Inflammatory macrophage (primary cell): ENCODE data around the gene QPCTL.
"Not testable (repeated sequence)": the region's sequence is repeated elsewhere in the genome, so short reads cannot be mapped to it uniquely, and the experiment has no call there.

Experiments used
- DNase-seq, 2 donors: peaks; one replicate each; pipeline ENCODE4 v3.0.0-alpha.2; 2020 to 2022

Gene QPCTL

DNA sequence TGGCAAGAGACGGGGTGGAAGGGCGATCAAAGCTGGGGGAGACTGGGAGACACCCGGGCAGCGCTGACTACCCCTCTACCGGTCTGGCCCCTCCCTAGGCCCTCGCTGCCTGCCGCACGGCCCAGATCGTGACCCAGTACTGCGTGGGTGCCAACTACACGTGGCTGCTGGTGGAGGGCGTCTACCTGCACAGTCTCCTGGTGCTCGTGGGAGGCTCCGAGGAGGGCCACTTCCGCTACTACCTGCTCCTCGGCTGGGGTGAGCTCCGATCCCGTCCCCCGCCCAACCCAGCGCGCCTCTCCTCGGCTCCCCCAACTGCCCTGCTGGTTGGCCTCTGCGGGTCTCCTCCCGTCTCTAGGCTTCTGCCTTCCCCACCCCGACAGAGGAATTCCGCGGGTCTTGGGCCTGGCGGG is 15.6 kb upstream of the QPCTL start:
- DNase-seq = no peak

DNA sequence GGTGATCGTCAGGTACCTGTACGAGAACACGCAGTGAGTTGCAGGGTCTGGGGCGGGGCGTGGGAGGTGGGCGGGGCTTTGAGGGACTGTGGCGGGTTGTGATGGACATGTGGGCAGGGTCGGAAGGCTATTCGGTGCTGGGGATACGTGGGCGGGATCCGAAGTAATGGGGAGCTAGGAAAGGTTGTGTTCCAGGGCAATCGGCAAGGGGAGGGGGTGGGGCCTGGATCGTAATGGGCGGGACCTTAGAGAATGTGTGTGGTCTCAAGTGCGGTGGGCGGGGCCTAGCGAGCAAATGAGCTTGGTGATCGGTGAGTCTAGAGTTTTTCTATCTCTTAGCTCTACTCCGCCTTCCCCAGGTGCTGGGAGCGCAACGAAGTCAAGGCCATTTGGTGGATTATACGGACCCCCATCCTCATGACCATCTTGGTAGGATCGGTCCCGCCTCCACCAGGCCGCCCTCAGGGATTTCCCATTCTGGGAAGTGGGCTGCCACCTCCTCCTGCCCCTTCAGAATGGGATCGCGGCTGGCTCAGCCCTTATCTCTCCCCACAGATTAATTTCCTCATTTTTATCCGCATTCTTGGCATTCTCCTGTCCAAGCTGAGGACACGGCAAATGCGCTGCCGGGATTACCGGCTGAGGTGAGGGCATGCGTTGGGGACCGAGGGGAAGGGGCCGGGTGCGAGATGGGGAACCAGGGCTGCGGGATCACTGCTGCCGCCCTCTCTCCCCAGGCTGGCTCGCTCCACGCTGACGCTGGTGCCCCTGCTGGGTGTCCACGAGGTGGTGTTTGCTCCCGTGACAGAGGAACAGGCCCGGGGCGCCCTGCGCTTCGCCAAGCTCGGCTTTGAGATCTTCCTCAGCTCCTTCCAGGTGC is 14.9 kb upstream of the QPCTL start:
- DNase-seq = peak; percentile 38 to 39

DNA sequence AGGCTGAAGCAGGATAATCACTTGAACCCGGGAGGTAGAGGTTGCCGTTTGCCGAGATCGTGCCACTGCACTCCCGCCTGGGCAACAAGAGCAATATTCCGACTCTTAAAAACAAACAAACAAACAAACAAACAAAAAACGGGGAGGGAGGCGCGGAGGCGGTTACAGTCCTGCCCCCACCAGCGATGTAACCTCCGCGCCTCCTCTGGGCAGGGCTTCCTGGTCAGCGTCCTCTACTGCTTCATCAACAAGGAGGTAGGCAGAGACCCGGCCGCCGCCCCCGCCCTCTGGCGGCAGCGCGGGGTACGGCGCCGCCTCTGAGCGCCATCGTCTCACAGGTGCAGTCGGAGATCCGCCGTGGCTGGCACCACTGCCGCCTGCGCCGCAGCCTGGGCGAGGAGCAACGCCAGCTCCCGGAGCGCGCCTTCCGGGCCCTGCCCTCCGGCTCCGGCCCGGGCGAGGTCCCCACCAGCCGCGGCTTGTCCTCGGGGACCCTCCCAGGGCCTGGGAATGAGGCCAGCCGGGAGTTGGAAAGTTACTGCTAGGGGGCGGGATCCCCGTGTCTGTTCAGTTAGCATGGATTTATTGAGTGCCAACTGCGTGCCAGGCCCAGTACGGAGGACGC is 11.0 kb upstream of the QPCTL start:
- peak; percentile 77 for DNase-seq

DNA sequence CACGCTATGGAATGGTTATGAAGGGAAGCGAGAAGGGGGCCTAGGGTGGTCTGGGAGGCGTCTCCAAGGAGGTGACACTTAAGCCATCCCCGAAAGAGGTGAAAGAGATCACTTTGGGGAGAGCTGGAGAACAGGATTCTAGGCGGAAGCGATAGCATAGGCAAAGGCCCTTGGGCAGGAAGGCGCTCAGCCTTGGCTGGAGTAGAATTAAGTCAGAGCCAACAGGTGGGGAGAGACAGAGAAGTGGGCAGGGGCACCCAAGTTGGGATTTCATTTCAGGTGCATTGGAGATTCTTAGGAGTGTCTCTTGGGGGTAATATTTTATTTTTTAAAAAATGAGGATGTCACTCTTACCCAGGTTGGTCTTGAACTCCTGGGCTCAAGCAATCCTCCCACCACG is 10.3 kb upstream of the QPCTL start:
- DNase-seq = no peak

DNA sequence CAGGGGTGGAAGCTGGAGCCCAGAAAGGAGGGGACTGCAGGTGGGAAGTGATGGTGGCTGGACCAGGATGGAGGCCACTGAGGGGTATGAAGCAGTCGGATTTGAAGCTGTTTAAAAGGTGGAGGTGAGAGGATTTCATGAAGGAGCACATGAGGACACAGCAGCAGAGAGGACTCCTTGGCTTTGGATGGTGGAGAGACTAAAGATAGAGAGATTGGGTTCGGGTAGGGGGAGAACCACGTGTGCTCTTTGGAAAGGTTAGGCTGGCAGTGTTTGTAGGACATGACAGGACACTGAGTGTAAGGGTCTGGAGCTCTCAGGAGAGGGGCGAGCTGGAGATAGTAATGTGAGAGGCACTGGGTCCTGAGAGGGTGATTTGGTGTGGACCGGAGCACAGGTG is 9.6 kb upstream of the QPCTL start:
- no peak for DNase-seq

DNA sequence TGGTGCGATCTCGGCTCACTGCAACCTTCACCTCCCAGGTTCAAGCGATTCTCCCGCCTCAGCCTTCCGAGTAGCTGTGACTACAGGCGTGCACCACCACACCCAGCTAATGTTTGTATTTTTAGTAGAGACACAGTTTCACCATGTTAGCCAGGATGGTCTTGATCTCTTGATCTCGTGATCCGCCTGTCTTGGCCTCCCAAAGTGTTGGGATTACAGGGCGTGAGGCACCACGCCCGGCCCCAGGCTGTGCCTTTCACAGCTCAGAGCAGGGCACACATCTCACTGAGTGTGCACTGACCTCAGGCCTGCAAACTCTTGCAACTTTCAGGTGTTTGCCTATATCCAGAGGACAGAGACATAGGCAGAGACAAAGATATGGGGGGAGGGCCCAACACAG is 7.4 kb upstream of the QPCTL start:
- DNase-seq = not testable (repeated sequence)

DNA sequence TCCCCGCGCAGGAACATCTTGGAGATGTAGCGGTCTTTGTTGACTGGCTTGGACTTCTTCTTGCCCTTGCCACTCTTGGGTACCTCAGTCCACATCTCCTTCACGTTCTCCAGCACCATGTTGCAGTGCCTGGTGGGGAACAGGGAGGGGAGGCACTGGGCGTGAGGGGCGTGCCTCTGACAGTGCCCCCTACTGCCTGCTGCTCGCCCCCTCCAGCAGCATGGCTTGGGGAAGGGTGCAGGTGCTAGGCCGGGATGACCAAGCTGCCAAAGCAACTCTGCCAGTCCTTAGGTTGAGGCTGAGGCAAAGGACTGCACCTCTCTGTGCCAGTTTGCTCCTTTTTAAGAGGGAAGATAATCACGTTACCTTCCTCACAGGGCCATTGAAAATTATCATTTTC is 4.9 kb upstream of the QPCTL start:
- DNase-seq = no peak

DNA sequence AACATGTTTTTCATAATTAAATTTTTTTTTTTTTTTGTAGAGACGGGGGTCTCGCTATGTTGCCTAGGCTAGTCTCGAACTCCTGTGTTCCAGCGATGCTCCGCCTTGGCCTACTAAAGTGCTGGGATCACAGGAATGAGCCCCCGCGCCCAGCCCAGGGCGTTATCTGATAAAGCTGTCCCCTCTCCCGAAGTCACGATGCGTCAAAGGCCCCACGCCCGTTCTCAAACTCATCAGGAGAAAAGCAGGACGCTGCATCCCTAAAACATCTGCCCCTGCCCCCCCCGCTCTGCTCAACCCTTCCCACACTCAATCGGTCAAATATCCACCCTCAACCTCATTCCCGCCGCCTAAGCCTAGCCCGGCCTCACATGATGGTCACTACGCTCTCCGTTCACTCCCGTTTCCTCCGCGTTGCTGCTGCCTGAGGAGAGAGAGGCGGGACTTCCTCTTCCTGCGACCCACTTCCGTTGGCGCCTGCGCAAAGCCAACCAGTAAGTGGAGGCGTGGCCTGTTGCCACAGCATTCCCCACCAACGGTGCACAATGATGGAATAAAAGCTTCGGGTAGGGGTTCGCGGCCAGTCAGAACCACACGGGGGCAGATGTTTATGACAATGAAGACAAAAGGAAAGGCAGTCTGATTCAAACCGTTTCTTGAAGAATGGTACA is 815 bp upstream of the QPCTL start, which contains the start of gene SNRPD2:
Gene SNRPD2, minus strand, starts transcription at position 438 of the 671 bp plus-strand sequence. Its CDS starts 65 bp downstream, at position 373.
- DNase-seq = peak; percentile 96 to 97

DNA sequence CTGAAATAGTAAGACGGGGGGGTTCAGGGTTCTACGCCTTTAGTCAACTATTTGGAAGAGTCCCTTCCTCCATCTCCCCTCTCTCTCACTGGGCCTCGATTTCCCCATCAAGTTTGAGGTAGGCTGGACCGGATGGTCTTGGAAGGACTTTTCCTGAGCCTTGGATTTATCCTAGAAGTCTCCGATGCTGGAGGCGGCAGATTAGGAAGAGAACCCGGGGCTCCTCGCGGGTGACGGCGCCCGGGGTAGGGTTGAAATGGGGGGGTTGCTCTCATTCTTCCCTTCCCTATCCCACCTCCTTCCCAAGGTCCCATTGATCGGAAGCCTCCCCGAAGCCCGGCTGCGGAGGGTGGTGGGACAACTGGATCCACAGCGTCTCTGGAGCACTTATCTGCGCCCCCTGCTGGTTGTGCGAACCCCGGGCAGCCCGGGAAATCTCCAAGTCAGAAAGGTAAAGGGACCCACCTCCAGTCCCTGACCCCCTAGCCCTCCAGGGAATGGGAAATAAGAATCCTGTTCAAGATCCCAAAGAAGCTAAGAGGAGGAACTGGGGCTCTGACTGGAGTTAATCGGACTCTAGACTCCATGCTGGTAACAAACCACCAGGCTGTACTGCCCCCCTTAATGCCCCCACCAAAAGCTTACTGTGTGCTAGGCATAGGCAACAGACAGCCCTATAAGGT is 781 bp downstream of the QPCTL start:
- peak; percentile 68 to 74 for DNase-seq

DNA sequence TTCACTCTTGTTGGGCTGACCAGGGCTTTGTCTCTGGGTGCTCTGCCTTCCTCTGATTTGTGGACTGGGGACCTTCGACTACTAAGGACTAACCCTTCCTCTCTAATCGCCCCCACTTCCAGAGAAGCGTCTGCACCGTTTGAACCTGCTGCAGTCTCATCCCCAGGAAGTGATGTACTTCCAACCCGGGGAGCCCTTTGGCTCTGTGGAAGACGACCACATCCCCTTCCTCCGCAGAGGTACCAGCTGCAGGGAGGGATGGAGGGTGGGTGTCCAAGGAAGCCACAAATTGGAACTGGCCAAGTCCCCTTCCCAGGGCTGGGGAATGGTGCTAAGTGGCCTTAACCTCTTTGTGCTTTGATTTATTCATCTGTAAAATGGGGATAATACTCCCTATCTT is 9.2 kb downstream of the QPCTL start:
- DNase-seq = no peak

DNA sequence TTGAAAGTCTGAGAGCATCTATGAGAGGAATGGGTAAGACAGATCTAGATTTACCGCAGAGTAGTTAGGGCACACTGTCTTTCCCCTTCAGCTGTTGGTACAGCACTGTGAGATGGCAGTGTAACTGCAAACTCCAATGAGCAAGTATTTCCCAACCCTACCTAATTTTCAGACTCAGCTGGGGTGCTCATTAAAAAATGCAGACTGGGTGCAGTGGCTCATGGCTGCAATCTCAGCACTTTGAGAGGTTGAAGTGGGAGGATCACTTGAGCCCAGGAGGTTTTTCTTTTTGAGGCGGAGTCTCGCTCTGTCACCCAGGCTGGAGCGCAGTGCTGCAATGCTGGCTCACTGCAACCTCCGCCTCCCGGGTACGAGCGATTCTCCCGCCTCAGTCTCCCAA is 12.6 kb downstream of the QPCTL start:
- DNase-seq = no peak

DNA sequence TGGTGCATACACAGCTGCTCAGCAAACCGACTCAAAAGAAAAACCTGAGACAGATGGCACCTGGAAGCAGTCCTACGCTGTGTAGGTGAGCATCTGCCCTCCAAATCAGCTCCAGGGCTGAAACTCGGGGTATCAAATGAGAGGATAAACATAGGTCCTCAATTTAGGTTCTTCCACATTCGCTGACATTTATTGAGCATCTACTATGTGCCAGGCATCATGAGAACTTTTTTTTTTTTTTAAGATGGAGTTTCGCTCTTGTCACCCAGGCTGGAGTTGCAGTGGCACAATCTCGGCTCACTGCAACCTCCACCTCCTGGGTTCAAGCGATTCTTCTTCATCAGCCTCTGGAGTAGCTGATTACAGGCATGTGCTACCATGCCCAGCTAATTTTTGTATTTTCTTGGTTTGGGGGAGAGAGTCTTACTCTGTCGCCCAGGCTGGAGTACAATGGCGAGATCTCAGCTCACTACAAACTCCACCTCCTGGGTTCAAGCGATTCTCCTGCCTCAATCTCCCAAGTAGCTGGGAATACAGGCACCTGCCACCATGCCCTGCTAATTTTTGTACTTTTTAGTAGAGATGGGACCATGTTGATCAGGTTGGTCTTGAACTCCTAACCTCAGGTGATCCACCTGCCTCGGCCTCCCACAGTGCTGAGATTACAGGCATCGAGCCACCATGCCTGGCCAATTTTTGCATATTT is 13.4 kb downstream of the QPCTL start:
- no peak for DNase-seq

DNA sequence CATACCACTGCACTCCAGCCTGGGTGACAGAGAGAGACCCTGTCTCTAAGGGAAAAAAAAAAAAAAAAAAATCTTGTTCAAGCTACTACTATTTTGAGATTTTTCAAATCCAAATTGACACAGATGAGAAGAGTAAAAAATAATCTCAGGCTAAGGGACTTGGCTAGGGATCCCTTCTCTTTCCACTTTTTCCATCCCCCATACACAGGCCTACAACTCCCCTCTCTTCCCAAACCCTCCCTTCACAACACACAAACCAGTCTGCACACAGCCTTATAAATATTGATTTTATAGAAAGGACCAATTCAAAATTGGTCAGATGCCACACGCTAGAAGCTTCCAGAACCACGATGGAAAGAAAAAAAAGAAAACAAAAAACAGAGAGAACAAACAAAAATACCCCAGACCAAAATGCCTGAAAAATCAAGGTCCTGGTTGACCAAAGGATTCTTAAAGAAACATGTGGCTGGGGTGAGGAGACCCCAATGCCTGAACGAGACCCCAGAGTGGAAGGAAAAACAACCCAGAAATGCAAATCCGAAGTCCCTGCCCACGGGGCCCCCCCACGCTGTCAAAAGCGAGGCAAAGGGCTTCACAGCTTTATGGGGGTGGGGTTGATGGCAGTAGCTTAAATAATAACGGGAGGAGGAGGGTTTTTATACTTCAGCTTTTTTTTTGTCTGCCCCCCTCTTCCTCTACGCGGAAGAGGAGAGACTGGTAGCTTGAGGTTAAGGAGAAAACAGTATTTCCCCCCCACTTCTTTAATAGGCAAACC is 18.1 kb downstream of the QPCTL start:
- DNase-seq = no peak

DNA sequence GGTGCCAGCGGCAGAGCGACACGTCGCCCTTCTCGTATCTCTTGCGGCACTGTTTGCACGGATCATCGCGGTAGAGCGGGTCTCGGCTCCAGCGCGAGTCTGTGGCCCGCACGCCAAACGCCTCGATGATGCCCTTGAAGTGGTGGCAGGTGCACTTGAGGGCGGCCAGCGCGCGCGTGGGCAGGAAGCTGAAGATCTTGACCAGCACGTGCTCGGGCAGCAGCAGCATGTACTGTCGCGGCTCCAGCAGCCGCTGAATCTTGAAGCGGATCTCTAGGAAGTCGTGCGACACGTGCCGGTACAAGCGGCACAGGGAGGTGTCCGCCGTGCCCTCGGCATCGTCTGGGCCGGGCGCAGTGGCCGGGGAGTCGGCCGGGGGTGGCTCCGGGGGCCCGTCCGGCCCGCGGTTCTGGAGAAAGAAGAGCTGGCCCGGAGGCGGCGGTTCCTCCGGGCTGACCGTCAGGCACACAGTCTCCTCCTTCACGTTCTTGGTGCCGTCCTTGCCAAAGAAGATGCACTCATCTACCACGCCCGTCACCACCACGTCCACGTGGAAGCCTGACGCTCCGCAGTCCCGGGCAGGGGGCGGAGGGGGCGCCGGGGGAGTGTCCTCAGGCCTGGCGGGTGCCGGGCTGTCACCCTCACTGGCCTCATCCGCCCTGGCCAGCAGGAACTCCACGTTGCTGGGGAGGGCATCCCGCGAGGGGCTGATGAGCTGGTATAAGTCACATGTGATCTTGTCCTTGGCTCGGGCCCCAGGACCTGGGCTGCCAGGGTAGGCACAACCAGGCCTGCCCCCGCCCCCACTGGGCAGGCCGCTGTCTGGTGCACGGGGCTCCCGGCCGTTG is 19.6 kb downstream of the QPCTL start:
- DNase-seq = no peak

DNA sequence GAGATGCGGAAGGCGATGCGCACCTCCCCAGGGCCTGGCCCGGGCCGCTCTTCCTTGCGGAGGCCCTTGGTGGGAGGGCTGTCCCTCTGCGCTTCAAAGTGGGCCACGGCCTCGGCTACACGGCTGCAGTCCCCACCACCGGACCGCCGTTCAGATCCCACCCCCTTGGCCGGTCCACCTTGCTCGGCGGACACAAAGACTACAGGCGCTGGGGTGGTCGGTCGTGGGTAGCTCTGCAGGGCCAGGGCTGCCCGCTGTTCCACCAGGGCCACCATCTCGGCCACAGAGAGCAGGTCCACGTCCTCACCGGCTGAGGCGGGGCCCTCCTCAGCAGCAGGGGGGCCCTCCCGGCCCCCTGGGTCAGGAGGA is 20.2 kb downstream of the QPCTL start:
- DNase-seq = no peak

DNA sequence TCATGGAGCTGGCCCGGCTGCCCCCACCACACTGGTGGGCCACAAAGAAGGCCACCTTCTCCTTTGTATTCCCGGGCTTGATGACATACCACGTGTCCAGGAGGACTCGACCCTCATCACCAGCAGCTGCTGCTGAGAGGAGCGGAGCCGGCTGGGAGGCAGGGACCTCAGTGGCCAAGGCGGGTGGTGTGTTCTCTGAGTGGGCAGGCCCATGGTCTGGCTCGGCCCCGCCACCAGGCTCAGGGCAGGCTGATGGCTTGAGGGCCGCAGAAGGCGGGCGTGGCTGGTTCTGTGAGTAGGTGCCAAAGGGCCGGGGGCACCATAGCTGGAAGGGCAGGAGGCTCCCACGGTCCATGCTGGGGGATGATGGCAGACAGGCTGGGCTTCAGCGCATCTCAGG is 20.7 kb downstream of the QPCTL start:
- DNase-seq = no peak

DNA sequence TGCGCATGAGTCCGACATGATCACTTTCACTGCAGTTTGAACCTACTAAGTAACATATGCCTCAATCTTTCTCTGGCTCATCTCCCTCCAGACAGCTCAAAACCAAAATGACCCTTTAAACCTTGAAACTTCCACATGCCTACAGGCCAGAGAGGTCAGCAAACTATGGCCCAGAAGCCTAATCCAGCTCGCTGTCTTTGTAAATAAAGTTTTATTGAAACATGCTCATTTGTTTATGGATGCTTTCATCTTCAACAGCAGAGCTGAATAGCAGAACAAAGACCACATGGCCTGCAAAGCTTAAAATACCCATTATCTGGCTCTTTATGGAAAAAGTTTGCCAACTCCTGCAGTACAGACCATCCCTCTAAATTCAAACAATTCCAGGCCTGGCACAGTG is 22.7 kb downstream of the QPCTL start:
- DNase-seq = peak in 1 of 2 donors; percentile 16

DNA sequence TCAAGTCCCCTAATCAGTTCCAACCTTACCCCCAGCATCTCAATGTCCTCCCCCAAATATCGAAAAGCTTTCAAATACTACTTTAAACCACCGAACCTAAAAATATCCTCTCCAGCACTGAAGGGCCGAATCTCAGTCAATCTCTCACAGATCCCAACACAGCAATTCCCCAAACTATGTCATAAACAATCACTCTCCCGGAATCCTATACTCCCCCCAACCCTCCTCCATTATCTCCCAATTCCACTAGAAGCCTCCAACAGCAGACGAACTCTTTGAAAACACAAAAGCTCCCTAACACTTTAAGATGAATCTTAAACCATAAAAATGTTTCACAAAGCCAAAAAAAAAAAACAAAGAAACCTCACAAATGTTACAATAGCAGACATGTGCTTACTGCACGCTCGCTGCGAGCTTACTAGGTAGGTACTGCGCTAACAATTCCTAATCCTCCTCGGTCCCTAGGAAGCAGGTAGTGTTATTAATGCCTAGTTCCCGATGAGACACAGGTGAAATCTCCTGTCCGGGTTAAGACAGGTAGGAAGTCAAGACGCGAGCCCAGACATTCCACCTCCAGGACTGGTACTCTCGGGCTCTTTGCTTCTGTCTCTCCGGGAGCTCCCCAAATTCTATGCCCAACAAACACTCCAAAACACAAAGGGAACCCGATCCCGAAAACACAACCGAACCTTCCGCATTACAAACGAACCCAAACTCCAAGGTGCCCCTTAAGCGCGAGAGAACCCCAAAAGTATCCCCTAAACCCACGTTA is 24.1 kb downstream of the QPCTL start:
- DNase-seq = peak in 1 of 2 donors; percentile 4

DNA sequence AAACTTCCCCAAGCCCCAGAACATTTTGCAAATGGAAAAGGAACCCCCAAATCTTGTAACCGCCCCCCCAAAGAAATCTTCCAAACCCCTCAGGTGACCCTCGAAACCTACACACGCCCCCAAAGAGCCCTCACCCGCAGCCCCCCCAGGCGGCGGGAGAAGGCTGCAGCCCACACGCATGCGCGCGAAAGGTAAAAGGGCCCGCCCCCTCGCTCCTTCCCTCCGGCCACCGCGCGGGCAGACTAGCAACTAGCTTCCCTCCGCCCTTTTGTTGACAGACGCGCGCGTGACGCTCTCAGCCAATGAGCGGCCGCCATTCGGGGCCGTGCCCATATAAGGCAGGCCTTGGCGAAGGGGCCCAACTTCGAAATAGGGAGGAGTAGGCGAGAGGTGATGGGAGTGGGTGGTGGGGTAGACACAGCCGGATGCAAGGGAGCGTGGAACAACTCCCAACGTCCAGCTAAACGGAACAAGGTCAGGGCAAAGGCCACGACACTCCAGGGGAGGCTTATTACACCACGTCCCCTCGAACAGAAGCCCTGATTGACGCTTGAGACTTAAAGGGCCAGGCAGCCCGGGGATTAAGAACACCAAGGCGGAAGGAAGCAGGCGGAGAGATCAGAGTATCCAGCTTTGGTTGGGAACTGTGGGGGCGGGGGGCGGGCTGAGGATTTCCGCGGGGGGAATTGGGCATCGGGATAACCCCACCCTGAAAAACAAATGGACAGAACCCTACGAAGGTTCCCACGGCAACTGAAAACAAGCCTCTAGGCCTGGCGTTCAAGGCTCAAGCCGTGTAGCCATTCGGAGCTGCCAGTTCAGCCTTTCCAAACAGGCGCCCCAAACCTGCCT is 24.9 kb downstream of the QPCTL start:
- DNase-seq = peak; percentile 100
